CD8-positive, alpha-beta memory T cell (primary cell): Measurements from ENCODE around the gene LEMD2. TPM values are rescaled to one million over a fixed set of nuclear protein-coding genes. Genes with fewer than 3 reads are reported as not detected.

ENCODE experiments used
- CTCF ChIA-PET: fragments of 350-600 bp; sonication (Branson Sonifier 250); formaldehyde crosslinking; loops from one replicate; lab custom pipeline; 2021; ENCODE audit warnings: antibody characterized with exemption; lab: Charles Lee
- POLR2A ChIA-PET: fragments of 350-600 bp; sonication (Branson Sonifier 250); formaldehyde crosslinking; loops from one replicate; lab custom pipeline; 2021; ENCODE audit warnings: antibody characterized with exemption; lab: Charles Lee
- DNase-seq, 5 donors: peaks; one replicate each; pipeline versions ENCODE4 v3.0.0 to v3.0.0-alpha.2; 2020 to 2022; ENCODE audit warnings: mixed read lengths in 1 of 5
- H3K27ac ChIP-seq: one replicate; pipeline ENCODE4 v1.7.0; 2013; ENCODE audit warnings: low read depth, mild to moderate bottlenecking, low read length, moderate library complexity
- H3K27me3 ChIP-seq: 2 replicates; pipeline ENCODE4 v1.7.0; 2013; ENCODE audit warnings: low read length, mild to moderate bottlenecking; ENCODE audit not compliant: insufficient read depth, poor library complexity, severe bottlenecking
- H3K36me3 ChIP-seq: 2 replicates; pipeline ENCODE4 v1.7.0; 2013; ENCODE audit warnings: mild to moderate bottlenecking, low read length, moderate library complexity; ENCODE audit not compliant: insufficient read depth
- H3K4me1 ChIP-seq: 2 replicates; pipeline ENCODE4 v1.7.0; 2013; ENCODE audit warnings: mild to moderate bottlenecking, low read length, moderate library complexity; ENCODE audit not compliant: insufficient read depth
- H3K4me3 ChIP-seq: 2 replicates; pipeline ENCODE4 v1.7.0; 2013; ENCODE audit warnings: mild to moderate bottlenecking, low read length
- H3K9me3 ChIP-seq: 2 replicates; pipeline ENCODE4 v1.7.0; 2013; ENCODE audit warnings: mild to moderate bottlenecking, low read length
- H3K27ac Mint-ChIP-seq, 8 donors: one replicate each; pipeline ENCODE4 v1.8.0; 2020 to 2021; ENCODE audit warnings: mixed read lengths in 8 of 8, mild to moderate bottlenecking in 6 of 8, inconsistent platforms in 3 of 8, moderate library complexity in 3 of 8
- H3K27me3 Mint-ChIP-seq, 2 donors: one replicate each; pipeline ENCODE4 v1.8.0; 2020 to 2021; ENCODE audit warnings: mixed read lengths in 2 of 2, mild to moderate bottlenecking in 1 of 2, moderate library complexity in 1 of 2
- H3K36me3 Mint-ChIP-seq, 3 donors: one replicate each; pipeline ENCODE4 v1.8.0; 2020 to 2021; ENCODE audit warnings: mixed read lengths in 3 of 3, inconsistent platforms in 1 of 3, mild to moderate bottlenecking in 1 of 3
- H3K4me1 Mint-ChIP-seq, 3 donors: one replicate each; pipeline ENCODE4 v1.8.0; 2020 to 2021; ENCODE audit warnings: mixed read lengths in 3 of 3, inconsistent platforms in 1 of 3, mild to moderate bottlenecking in 1 of 3
- H3K4me3 Mint-ChIP-seq, 7 donors: one replicate each; pipeline ENCODE4 v1.8.0; 2020 to 2021; ENCODE audit warnings: mixed read lengths in 7 of 7, mild to moderate bottlenecking in 6 of 7, moderate library complexity in 4 of 7, inconsistent platforms in 2 of 7
- H3K9me3 Mint-ChIP-seq, 5 donors: one replicate each; pipeline ENCODE4 v1.8.0; 2020 to 2022; ENCODE audit warnings: mixed read lengths in 5 of 5, mild to moderate bottlenecking in 3 of 5, moderate library complexity in 2 of 5, inconsistent platforms in 1 of 5
- polyA plus RNA-seq: library from polyadenylated mRNA; unstranded; fragments of 300-500 nt; fragmentation: Illumina TruSeq; gene quantifications from one replicate; pipeline ENCODE4 v1.2.3, GENCODE V29; 2021
- total RNA-seq, 2 experiments: library from RNA; stranded (reverse); gene quantifications; one replicate each; pipeline ENCODE4 v1.2.3, GENCODE V29; 2021

LEMD2 gene
- total and polyA plus RNA-seq, 3 experiments from 2014 or later, result 45.4 to 55.5 (median 51.8) TPM

- ChIA-PET POLR2A (no interaction called here), CTCF (no interaction called here)
- Mint-ChIP-seq H3K4me3 (no peak overlapping the region), H3K9me3 (no peaks in the 10 kb centered on the region), H3K36me3 (no peaks in the 10 kb centered on the region), H3K27me3 (peaks cover 14 to 16% of the 10 kb centered on the region in 2 donors), H3K4me1 (peaks cover 0 to 3% (median 3%) of the 10 kb centered on the region in 3 donors), H3K27ac (no peak overlapping the region)
- Histone ChIP-seq H3K4me1 (no peaks in the 10 kb centered on the region), H3K27ac (no peak overlapping the region), H3K27me3 (no peaks in the 10 kb centered on the region), H3K4me3 (no peak overlapping the region), H3K36me3 (no peaks in the 10 kb centered on the region), H3K9me3 (no peaks in the 10 kb centered on the region)
- no peak for DNase-seq
These were observed 6.1 kb upstream of the LEMD2 start for GRCh38 chr6:33794910-33795623.

- CTCF ChIA-PET, result interaction anchor here (1.2 kb wide), 1 partner anchor 954 kb away, joined by 3 read pairs; the partner anchor contains the start of gene TAP2
- Mint-ChIP-seq H3K36me3 (peaks cover 0 to 1% (median 0%) of the 10 kb centered on the region in 3 donors), H3K9me3 (no peaks in the 10 kb centered on the region), H3K27ac (no peak overlapping the region), H3K4me3 (peak overlapping the region in 1 of 7 donors; percentile 61), H3K4me1 (peaks cover 8 to 15% (median 15%) of the 10 kb centered on the region in 3 donors), H3K27me3 (peaks cover 8% of the 10 kb centered on the region in 2 donors)
- H3K27ac ChIP-seq, result no peak overlapping the region
- DNase-seq, result no peak
- no peak overlapping the region for H3K4me3 ChIP-seq
- H3K27me3 ChIP-seq, result no peaks in the 10 kb centered on the region
- no peaks in the 10 kb centered on the region for H3K4me1 ChIP-seq
- POLR2A ChIA-PET, result no interaction called here
- no peaks in the 10 kb centered on the region for H3K36me3 ChIP-seq
- H3K9me3 ChIP-seq, result no peaks in the 10 kb centered on the region
These were observed 4.1 kb upstream of the LEMD2 start for GRCh38 chr6:33792981-33793380.

GRCh38 chr6:33791620-33792019 is 2.7 kb upstream of the LEMD2 start:
- DNase-seq, result no peak
- Mint-ChIP-seq H3K4me3 (peak overlapping the region in 1 of 7 donors; percentile 89), H3K27ac (peak overlapping the region in 1 of 8 donors; percentile 89), H3K36me3 (peaks cover 0 to 14% (median 0%) of the 10 kb centered on the region in 3 donors), H3K9me3 (no peaks in the 10 kb centered on the region), H3K27me3 (peaks cover 0 to 2% of the 10 kb centered on the region in 2 donors), H3K4me1 (peaks cover 22 to 29% (median 29%) of the 10 kb centered on the region in 3 donors)
- ChIA-PET POLR2A (no interaction called here), CTCF (no interaction called here)
- Histone ChIP-seq H3K4me1 (peaks cover 13% of the 10 kb centered on the region), H3K9me3 (no peaks in the 10 kb centered on the region), H3K36me3 (no peaks in the 10 kb centered on the region), H3K27ac (no peak overlapping the region), H3K27me3 (no peaks in the 10 kb centered on the region), H3K4me3 (no peak overlapping the region)

- no peak overlapping the region for H3K27ac ChIP-seq
- CTCF ChIA-PET, result no interaction called here
These were observed 2.0 kb upstream of the LEMD2 start for GRCh38 chr6:33790910-33791309.

GRCh38 chr6:33790379-33790778 is 1.4 kb upstream of the LEMD2 start:
- H3K4me3 Mint-ChIP-seq, result peak overlapping the region in 6 of 7 donors; percentile 9 to 89 (median 52)
- Histone ChIP-seq H3K4me3 (no peak overlapping the region), H3K4me1 (peaks cover 26% of the 10 kb centered on the region), H3K27ac (no peak overlapping the region), H3K36me3 (peaks cover 7% of the 10 kb centered on the region), H3K9me3 (no peaks in the 10 kb centered on the region), H3K27me3 (no peaks in the 10 kb centered on the region)
- H3K27me3 Mint-ChIP-seq, result no peaks in the 10 kb centered on the region
- peaks cover 0 to 25% (median 0%) of the 10 kb centered on the region in 3 donors for H3K36me3 Mint-ChIP-seq
- peak overlapping the region in 3 of 8 donors; percentile 28 to 89 (median 55) for H3K27ac Mint-ChIP-seq
- H3K9me3 Mint-ChIP-seq, result no peaks in the 10 kb centered on the region
- DNase-seq, result no peak
- ChIA-PET CTCF (no interaction called here), POLR2A (no interaction called here)
- peaks cover 34 to 41% (median 41%) of the 10 kb centered on the region in 3 donors for H3K4me1 Mint-ChIP-seq

More at GRCh38 chr6:33790910-33791309, 2.0 kb upstream of the LEMD2 start:
- H3K27ac Mint-ChIP-seq, result peak overlapping the region in 1 of 8 donors; percentile 89
- peaks cover 2% of the 10 kb centered on the region for H3K36me3 ChIP-seq
- H3K36me3 Mint-ChIP-seq, result peaks cover 0 to 21% (median 0%) of the 10 kb centered on the region in 3 donors
- H3K9me3 Mint-ChIP-seq, result no peaks in the 10 kb centered on the region
- H3K4me3 ChIP-seq, result no peak overlapping the region
- peaks cover 29 to 36% (median 36%) of the 10 kb centered on the region in 3 donors for H3K4me1 Mint-ChIP-seq
- POLR2A ChIA-PET, result no interaction called here
- H3K4me3 Mint-ChIP-seq, result peak overlapping the region in 1 of 7 donors; percentile 89
- no peaks in the 10 kb centered on the region for H3K27me3 ChIP-seq
- H3K27me3 Mint-ChIP-seq, result no peaks in the 10 kb centered on the region
- no peaks in the 10 kb centered on the region for H3K9me3 ChIP-seq
- no peak for DNase-seq
- H3K4me1 ChIP-seq, result peaks cover 20% of the 10 kb centered on the region

GRCh38 chr6:33789550-33789895 is 593 bp upstream of the LEMD2 start:
- peaks cover 43 to 50% (median 50%) of the 10 kb centered on the region in 3 donors for H3K4me1 Mint-ChIP-seq
- CTCF ChIA-PET, result interaction anchor here (0.6 to 3.5 kb wide), 2 partner anchors 19 to 45 kb away, joined by 3 to 20 read pairs; no protein-coding TSS in a partner anchor
- POLR2A ChIA-PET, result interaction anchor here (0.6 to 2.0 kb wide), 4 partner anchors 10 to 856 kb away, joined by 3 to 7 read pairs (median 4); no protein-coding TSS in a partner anchor

GRCh38 chr6:33787954-33788693 is 806 bp downstream of the LEMD2 start:
- H3K36me3 Mint-ChIP-seq, result peaks cover 0 to 47% (median 0%) of the 10 kb centered on the region in 3 donors
- ChIA-PET CTCF (interaction anchor here (0.9 to 3.5 kb wide), 7 partner anchors 9 to 367 kb away, joined by 3 to 20 read pairs (median 3); no protein-coding TSS in a partner anchor), POLR2A (interaction anchor here (0.5 to 2.0 kb wide), 6 partner anchors 8 to 638 kb away, joined by 3 to 7 read pairs (median 4); partner anchors contain the start of gene RPS10)
- peaks cover 54 to 63% (median 60%) of the 10 kb centered on the region in 3 donors for H3K4me1 Mint-ChIP-seq
- no peaks in the 10 kb centered on the region for H3K9me3 Mint-ChIP-seq
- peaks cover 32% of the 10 kb centered on the region for H3K4me1 ChIP-seq
- DNase-seq, result peak; percentile 49 to 75 (median 57)
- H3K9me3 ChIP-seq, result no peaks in the 10 kb centered on the region
- peak overlapping the region; percentile 89 for H3K27ac ChIP-seq
- H3K36me3 ChIP-seq, result peaks cover 24% of the 10 kb centered on the region
- H3K27ac Mint-ChIP-seq, result peak overlapping the region; percentile 94 to 99 (median 98)
- H3K4me3 Mint-ChIP-seq, result peak overlapping the region; percentile 90 to 99 (median 96)
- no peaks in the 10 kb centered on the region for H3K27me3 ChIP-seq
- no peaks in the 10 kb centered on the region for H3K27me3 Mint-ChIP-seq
- peak overlapping the region; percentile 57 for H3K4me3 ChIP-seq

More at GRCh38 chr6:33789550-33789895, 593 bp upstream of the LEMD2 start:
- H3K36me3 Mint-ChIP-seq, result peaks cover 0 to 33% (median 0%) of the 10 kb centered on the region in 3 donors
- DNase-seq, result no peak
- Histone ChIP-seq H3K4me3 (peak overlapping the region; percentile 57), H3K27ac (peak overlapping the region; percentile 89), H3K9me3 (no peaks in the 10 kb centered on the region), H3K4me1 (peaks cover 32% of the 10 kb centered on the region), H3K36me3 (peaks cover 13% of the 10 kb centered on the region), H3K27me3 (no peaks in the 10 kb centered on the region)
- no peaks in the 10 kb centered on the region for H3K9me3 Mint-ChIP-seq
- peak overlapping the region; percentile 71 to 90 (median 84) for H3K4me3 Mint-ChIP-seq
- peak overlapping the region in 5 of 8 donors; percentile 84 to 93 (median 90) for H3K27ac Mint-ChIP-seq
- no peaks in the 10 kb centered on the region for H3K27me3 Mint-ChIP-seq
